AG09319 (cell line): ENCODE results near the gene CD101.

ENCODE experiments used
- DNase-seq: peaks from one replicate; pipeline ENCODE4 v3.0.0-alpha.2; 2010; ENCODE audit warnings: low read depth; ENCODE audit errors: extremely low read depth
- CTCF ChIP-seq: IDR thresholded peaks from 2 replicates; pipeline ENCODE4 v1.5.1; 2011; ENCODE audit warnings: low read depth, mild to moderate bottlenecking, inconsistent platforms, low read length, moderate library complexity

Gene CD101

GRCh38 chr1:117061986-117062415 lies 60.4 kb downstream of the CD101 start:
- DNase-seq, result no peak
- TF ChIP-seq CTCF, result no peak

GRCh38 chr1:117066367-117066766 lies 64.8 kb downstream of the CD101 start:
- no peak for TF ChIP-seq CTCF
- no peak for DNase-seq

- TF ChIP-seq CTCF, result peak; percentile 88
- no peak for DNase-seq
Measured at GRCh38 chr1:117067533-117068370, 66.2 kb downstream of the CD101 start.

GRCh38 chr1:117068580-117068979 lies 67.0 kb downstream of the CD101 start:
- no peak for DNase-seq
- no peak for TF ChIP-seq CTCF

- no peak for DNase-seq
- TF ChIP-seq CTCF, result no peak
Measured at GRCh38 chr1:117069220-117069844, 67.8 kb downstream of the CD101 start.

GRCh38 chr1:117070124-117070523 lies 68.6 kb downstream of the CD101 start:
- no peak for TF ChIP-seq CTCF
- no peak for DNase-seq

GRCh38 chr1:117076648-117077047 lies 75.1 kb downstream of the CD101 start:
- no peak for TF ChIP-seq CTCF
- no peak for DNase-seq
